ENCODE measurements around the gene NFIA. TPM values are rescaled to one million over a fixed set of nuclear protein-coding genes. Genes with fewer than 3 reads are reported as not detected.

The NFIA gene
- total and polyA plus RNA-seq, 2 of the 13 experiments (the other 11 are each of a cell fraction or from before 2014, with no cell fraction given): 14.7 to 28.5 TPM

DNA sequence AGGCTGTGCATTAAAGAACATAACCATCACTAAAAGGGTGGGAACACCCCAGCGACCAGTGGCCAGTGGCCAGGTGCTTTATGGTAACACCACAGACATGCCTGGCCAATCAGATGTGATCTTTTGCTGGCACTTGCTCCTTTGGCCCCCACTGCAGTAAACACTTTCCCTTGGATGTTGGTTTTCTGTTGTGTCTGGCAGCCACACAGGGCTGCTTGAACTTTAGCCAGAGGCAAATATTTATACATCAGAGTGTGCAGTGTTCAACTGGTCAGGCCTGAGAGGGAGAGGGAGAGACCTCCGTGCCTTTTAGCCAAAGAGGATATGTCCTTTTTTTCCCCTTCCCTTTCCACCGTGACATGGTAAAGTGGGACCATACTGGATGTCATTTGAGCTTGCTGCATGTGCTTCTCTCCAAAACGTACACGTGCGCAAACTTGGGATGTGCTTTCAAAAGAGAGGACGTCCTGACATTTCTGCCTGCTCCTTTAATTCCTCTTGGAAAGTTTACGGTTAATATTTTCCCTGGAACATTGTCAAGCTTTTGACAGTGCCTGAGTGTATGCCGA lies 101.2 kb downstream of the NFIA start (continued):
- TF ChIP-seq, protein P1, sequence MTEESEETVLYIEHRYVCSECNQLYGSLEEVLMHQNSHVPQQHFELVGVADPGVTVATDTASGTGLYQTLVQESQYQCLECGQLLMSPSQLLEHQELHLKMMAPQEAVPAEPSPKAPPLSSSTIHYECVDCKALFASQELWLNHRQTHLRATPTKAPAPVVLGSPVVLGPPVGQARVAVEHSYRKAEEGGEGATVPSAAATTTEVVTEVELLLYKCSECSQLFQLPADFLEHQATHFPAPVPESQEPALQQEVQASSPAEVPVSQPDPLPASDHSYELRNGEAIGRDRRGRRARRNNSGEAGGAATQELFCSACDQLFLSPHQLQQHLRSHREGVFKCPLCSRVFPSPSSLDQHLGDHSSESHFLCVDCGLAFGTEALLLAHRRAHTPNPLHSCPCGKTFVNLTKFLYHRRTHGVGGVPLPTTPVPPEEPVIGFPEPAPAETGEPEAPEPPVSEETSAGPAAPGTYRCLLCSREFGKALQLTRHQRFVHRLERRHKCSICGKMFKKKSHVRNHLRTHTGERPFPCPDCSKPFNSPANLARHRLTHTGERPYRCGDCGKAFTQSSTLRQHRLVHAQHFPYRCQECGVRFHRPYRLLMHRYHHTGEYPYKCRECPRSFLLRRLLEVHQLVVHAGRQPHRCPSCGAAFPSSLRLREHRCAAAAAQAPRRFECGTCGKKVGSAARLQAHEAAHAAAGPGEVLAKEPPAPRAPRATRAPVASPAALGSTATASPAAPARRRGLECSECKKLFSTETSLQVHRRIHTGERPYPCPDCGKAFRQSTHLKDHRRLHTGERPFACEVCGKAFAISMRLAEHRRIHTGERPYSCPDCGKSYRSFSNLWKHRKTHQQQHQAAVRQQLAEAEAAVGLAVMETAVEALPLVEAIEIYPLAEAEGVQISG (CRISPR knock-in tag; IDR thresholded peaks at IDR 0.05): peak; percentile 76
- TF ChIP-seq ZFP41 (CRISPR knock-in tag; IDR thresholded peaks at IDR 0.05; ENCODE audit: borderline replicate concordance): no peak
- TF ChIP-seq, protein P2, sequence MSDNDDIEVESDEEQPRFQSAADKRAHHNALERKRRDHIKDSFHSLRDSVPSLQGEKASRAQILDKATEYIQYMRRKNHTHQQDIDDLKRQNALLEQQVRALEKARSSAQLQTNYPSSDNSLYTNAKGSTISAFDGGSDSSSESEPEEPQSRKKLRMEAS (IDR thresholded peaks at IDR 0.05): peak; percentile 33; the same call in 1 of the 2 replicates
- peak; percentile 39; the same call in 1 of the 2 replicates for TF ChIP-seq YEATS2 (CRISPR knock-in tag; IDR thresholded peaks at IDR 0.05; ENCODE audit: borderline replicate concordance)
- TF ChIP-seq ZNF777 (CRISPR knock-in tag; IDR thresholded peaks at IDR 0.05): peak; percentile 28; the same call in 1 of the 2 replicates
- peak; percentile 83; the same call in 1 of the 2 replicates for TF ChIP-seq ZNF652 (CRISPR knock-in tag; IDR thresholded peaks at IDR 0.05; ENCODE audit: borderline replicate concordance, low read depth)
- peak; percentile 42 for TF ChIP-seq POLR2AphosphoS5 (IDR thresholded peaks at IDR 0.05; ENCODE audit: low read depth, low read length)
- TF ChIP-seq, protein P3, sequence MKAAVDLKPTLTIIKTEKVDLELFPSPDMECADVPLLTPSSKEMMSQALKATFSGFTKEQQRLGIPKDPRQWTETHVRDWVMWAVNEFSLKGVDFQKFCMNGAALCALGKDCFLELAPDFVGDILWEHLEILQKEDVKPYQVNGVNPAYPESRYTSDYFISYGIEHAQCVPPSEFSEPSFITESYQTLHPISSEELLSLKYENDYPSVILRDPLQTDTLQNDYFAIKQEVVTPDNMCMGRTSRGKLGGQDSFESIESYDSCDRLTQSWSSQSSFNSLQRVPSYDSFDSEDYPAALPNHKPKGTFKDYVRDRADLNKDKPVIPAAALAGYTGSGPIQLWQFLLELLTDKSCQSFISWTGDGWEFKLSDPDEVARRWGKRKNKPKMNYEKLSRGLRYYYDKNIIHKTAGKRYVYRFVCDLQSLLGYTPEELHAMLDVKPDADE (CRISPR knock-in tag; IDR thresholded peaks at IDR 0.05): no peak
- TF ChIP-seq ZBTB8A (CRISPR knock-in tag; IDR thresholded peaks at IDR 0.05; ENCODE audit: borderline replicate concordance, low read depth): no peak
- 0 out of 2 replicates have a peak, but pooled peaks have one; percentile 11 for TF ChIP-seq MAFF (IDR thresholded peaks at IDR 0.05; ENCODE audit: low read depth, low read length)
- TF ChIP-seq ATF1 (CRISPR knock-in tag; IDR thresholded peaks at IDR 0.05): peak; percentile 55; the same call in 1 of the 2 replicates
- peak; percentile 32; the same call in 1 of the 2 replicates for TF ChIP-seq ZFX (CRISPR knock-in tag; IDR thresholded peaks at IDR 0.05; ENCODE audit: low read depth)
- TF ChIP-seq, protein P4, sequence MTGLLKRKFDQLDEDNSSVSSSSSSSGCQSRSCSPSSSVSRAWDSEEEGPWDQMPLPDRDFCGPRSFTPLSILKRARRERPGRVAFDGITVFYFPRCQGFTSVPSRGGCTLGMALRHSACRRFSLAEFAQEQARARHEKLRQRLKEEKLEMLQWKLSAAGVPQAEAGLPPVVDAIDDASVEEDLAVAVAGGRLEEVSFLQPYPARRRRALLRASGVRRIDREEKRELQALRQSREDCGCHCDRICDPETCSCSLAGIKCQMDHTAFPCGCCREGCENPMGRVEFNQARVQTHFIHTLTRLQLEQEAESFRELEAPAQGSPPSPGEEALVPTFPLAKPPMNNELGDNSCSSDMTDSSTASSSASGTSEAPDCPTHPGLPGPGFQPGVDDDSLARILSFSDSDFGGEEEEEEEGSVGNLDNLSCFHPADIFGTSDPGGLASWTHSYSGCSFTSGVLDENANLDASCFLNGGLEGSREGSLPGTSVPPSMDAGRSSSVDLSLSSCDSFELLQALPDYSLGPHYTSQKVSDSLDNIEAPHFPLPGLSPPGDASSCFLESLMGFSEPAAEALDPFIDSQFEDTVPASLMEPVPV (CRISPR knock-in tag; IDR thresholded peaks at IDR 0.05): 0 out of 2 replicates have a peak, but pooled peaks have one; percentile 54
- TF ChIP-seq, protein P5, sequence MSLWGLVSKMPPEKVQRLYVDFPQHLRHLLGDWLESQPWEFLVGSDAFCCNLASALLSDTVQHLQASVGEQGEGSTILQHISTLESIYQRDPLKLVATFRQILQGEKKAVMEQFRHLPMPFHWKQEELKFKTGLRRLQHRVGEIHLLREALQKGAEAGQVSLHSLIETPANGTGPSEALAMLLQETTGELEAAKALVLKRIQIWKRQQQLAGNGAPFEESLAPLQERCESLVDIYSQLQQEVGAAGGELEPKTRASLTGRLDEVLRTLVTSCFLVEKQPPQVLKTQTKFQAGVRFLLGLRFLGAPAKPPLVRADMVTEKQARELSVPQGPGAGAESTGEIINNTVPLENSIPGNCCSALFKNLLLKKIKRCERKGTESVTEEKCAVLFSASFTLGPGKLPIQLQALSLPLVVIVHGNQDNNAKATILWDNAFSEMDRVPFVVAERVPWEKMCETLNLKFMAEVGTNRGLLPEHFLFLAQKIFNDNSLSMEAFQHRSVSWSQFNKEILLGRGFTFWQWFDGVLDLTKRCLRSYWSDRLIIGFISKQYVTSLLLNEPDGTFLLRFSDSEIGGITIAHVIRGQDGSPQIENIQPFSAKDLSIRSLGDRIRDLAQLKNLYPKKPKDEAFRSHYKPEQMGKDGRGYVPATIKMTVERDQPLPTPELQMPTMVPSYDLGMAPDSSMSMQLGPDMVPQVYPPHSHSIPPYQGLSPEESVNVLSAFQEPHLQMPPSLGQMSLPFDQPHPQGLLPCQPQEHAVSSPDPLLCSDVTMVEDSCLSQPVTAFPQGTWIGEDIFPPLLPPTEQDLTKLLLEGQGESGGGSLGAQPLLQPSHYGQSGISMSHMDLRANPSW (CRISPR knock-in tag; IDR thresholded peaks at IDR 0.05; ENCODE audit: borderline replicate concordance): 0 out of 2 replicates have a peak, but pooled peaks have one; percentile 22
- no peak for TF ChIP-seq KLF9 (CRISPR knock-in tag; IDR thresholded peaks at IDR 0.05; ENCODE audit: low read depth)
